ENCODE results near the gene RFNG.

DNA sequence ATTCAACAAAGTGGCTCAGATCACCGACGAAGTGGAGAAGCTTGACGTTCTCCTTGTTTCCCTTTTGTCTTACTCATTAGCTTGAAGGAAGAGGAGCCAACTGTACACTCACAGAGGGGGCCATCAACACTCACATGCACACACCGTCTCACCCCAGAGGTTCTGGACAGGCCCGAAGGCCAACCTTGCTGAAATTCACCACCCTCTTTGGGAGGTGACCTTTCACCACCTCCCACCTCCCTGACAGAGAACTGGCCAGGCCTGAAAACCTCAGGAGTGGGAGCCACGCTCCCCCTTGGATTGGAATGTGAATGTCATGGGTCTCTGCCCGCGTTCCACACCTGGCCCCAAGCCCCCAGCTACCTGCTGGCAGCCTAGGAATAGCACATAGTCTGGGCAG is 16.1 kb downstream of the RFNG start:
- TF ChIP-seq CTCF (IDR thresholded peaks at IDR 0.05) (no peak), POLR2A (IDR thresholded peaks at IDR 0.05) (no peak)
